Stimulated activated CD4-positive, alpha-beta T cell treated with anti-CD3 and anti-CD28 coated beads, Interleukin-4, amount 100 ng/mL, for 24 hours (primary cell): ENCODE data around the gene NME5.
"Not testable (repeated sequence)": the region's sequence is repeated elsewhere in the genome, so short reads cannot be mapped to it uniquely, and the experiment has no call there.

ENCODE experiments used
- DNase-seq: peaks from one replicate; pipeline ENCODE4 v3.0.0-alpha.2; 2020

Gene NME5

DNA sequence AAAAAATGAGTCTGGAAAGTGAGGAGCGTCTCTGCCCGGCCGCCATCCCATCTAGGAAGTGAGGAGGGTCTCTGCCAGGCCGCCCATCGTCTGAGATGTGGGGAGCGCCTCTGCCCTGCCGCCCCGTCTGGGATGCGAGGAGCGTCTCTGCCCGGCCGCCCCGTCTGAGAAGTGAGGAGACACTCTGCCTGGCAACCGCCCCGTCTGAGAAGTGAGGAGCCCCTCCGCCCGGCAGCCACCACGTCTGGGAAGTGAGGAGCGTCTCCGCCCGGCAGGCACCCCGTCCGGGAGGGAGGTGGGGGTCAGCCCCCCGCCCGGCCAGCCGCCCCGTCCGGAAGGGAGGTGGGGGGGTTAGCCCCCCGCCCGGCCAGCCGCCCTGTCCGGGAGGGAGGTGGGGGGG, 69.2 kb downstream of the NME5 start:
- DNase-seq, result not testable (repeated sequence)

DNA sequence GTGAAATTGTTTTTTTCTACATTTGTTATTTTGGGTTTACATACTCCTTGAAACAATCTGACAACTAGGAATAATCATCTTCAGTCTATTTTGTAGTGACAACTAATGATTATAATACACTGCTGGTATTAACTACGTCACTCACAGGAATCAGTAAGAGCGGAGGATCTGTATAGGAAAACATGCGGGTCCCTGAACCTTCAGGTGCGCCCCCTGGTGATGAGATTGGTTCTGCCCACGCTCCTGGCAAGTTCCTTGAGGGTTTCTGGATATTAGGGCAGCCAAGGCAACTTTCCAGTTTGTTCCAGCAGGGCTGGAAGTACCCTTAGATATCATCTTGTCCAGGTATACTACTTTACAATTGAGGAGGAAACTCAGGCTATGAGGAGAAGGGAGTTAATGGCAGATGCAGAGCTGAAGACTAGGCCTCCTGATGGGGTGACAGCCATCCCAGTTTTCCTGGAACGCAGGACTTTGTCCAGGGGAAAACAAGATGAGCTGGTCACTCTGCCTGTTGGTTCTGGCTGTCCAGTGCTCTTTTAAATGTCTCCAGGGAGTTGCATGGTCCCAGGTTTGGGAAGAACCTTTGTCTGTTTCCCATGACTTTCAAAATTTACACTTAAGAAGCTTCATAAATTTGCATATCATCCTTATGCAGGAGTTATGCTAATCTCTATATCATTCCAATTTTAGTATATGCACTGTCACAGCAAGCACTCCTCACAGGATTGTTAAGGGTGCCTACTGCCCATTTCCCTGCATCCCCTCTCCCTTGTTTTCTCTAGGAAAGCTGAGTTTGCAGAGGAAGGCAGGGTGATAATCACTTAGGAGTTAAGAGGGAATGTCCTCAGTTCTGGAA, 70.3 kb downstream of the NME5 start:
- peak; percentile 78 for DNase-seq

DNA sequence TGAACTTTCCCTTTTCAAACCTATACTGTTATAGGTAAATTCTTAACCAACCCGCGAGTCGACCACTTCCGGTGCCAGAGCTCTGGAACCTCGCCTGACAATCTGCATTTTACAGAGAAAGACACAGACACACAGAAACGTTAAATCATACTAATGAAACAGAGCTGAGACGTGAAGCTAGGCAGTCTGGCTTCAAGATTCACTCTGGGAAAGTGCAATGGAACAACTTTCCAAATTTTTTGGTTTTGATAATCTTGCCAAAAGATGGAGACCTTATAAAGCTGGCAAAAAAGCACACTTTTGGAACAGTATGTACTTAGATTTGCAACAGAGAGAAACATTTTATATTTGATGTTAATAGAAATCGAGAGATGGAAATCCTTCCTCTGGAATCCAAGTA, 71.3 kb downstream of the NME5 start:
- no peak for DNase-seq
